Measurements from ENCODE around the gene SEMA5A. TPM values are rescaled to one million over a fixed set of nuclear protein-coding genes. Genes with fewer than 3 reads are reported as not detected.

The SEMA5A gene
- total RNA-seq, 1 donor from 2014 or later: 189 TPM

GRCh38 chr5:9587135-9587534 lies 41.3 kb upstream of the SEMA5A start:
- H3K27ac Mint-ChIP-seq (ENCODE audit: unreplicated experiment): no peak overlapping the region
- H3K4me3 Mint-ChIP-seq (ENCODE audit: unreplicated experiment): no peak overlapping the region
- peaks cover 8% of the 10 kb centered on the region for H3K4me1 Mint-ChIP-seq (ENCODE audit: unreplicated experiment)
- no peak for DNase-seq (ENCODE audit: extremely low spot score, unreplicated experiment)
- no peaks in the 10 kb centered on the region for H3K27me3 Mint-ChIP-seq (ENCODE audit: unreplicated experiment)
- no peaks in the 10 kb centered on the region for H3K36me3 Mint-ChIP-seq (ENCODE audit: unreplicated experiment)
- no peaks in the 10 kb centered on the region for H3K9me3 Mint-ChIP-seq (ENCODE audit: unreplicated experiment)
- TF ChIP-seq CTCF (IDR thresholded peaks at IDR 0.05): no peak

- no peak for DNase-seq (ENCODE audit: extremely low spot score, unreplicated experiment)
- no peak overlapping the region for H3K27ac Mint-ChIP-seq (ENCODE audit: unreplicated experiment)
- H3K9me3 Mint-ChIP-seq (ENCODE audit: unreplicated experiment): no peaks in the 10 kb centered on the region
- H3K36me3 Mint-ChIP-seq (ENCODE audit: unreplicated experiment): no peaks in the 10 kb centered on the region
- H3K4me1 Mint-ChIP-seq (ENCODE audit: unreplicated experiment): no peaks in the 10 kb centered on the region
- no peak overlapping the region for H3K4me3 Mint-ChIP-seq (ENCODE audit: unreplicated experiment)
- H3K27me3 Mint-ChIP-seq (ENCODE audit: unreplicated experiment): no peaks in the 10 kb centered on the region
- TF ChIP-seq CTCF (IDR thresholded peaks at IDR 0.05): no peak
These were observed 36.5 kb upstream of the SEMA5A start for GRCh38 chr5:9582406-9582805.

GRCh38 chr5:9573796-9574195 lies 27.9 kb upstream of the SEMA5A start:
- no peak for TF ChIP-seq CTCF (IDR thresholded peaks at IDR 0.05)
- Mint-ChIP-seq H3K36me3 (ENCODE audit: unreplicated experiment) (no peaks in the 10 kb centered on the region), H3K27ac (ENCODE audit: unreplicated experiment) (no peak overlapping the region)

GRCh38 chr5:9572246-9572645 lies 26.4 kb upstream of the SEMA5A start:
- H3K9me3 Mint-ChIP-seq (ENCODE audit: unreplicated experiment): no peaks in the 10 kb centered on the region
- H3K4me3 Mint-ChIP-seq (ENCODE audit: unreplicated experiment): no peak overlapping the region
- H3K36me3 Mint-ChIP-seq (ENCODE audit: unreplicated experiment): no peaks in the 10 kb centered on the region
- TF ChIP-seq CTCF (IDR thresholded peaks at IDR 0.05): no peak
- no peak for DNase-seq (ENCODE audit: extremely low spot score, unreplicated experiment)
- H3K27ac Mint-ChIP-seq (ENCODE audit: unreplicated experiment): no peak overlapping the region
- H3K27me3 Mint-ChIP-seq (ENCODE audit: unreplicated experiment): no peaks in the 10 kb centered on the region
- no peaks in the 10 kb centered on the region for H3K4me1 Mint-ChIP-seq (ENCODE audit: unreplicated experiment)

More at GRCh38 chr5:9573796-9574195, 27.9 kb upstream of the SEMA5A start:
- no peaks in the 10 kb centered on the region for H3K4me1 Mint-ChIP-seq (ENCODE audit: unreplicated experiment)
- no peaks in the 10 kb centered on the region for H3K9me3 Mint-ChIP-seq (ENCODE audit: unreplicated experiment)
- H3K4me3 Mint-ChIP-seq (ENCODE audit: unreplicated experiment): no peak overlapping the region
- no peaks in the 10 kb centered on the region for H3K27me3 Mint-ChIP-seq (ENCODE audit: unreplicated experiment)
- no peak for DNase-seq (ENCODE audit: extremely low spot score, unreplicated experiment)

- Mint-ChIP-seq H3K9me3 (ENCODE audit: unreplicated experiment) (no peaks in the 10 kb centered on the region), H3K36me3 (ENCODE audit: unreplicated experiment) (no peaks in the 10 kb centered on the region), H3K27ac (ENCODE audit: unreplicated experiment) (no peak overlapping the region), H3K4me3 (ENCODE audit: unreplicated experiment) (no peak overlapping the region), H3K27me3 (ENCODE audit: unreplicated experiment) (no peaks in the 10 kb centered on the region), H3K4me1 (ENCODE audit: unreplicated experiment) (no peaks in the 10 kb centered on the region)
- TF ChIP-seq CTCF (IDR thresholded peaks at IDR 0.05): no peak
- no peak for DNase-seq (ENCODE audit: extremely low spot score, unreplicated experiment)
These were observed 25.0 kb upstream of the SEMA5A start for GRCh38 chr5:9570876-9571275.
